Measurements from ENCODE around the gene ARL4D. TPM values are rescaled to one million over a fixed set of nuclear protein-coding genes. Genes with fewer than 3 reads are reported as not detected.
"Not testable (repeated sequence)": the region's sequence is repeated elsewhere in the genome, so short reads cannot be mapped to it uniquely, and the experiment has no call there.

The ARL4D gene
- total RNA-seq, 1 donor from 2014 or later, result 10.4 TPM

GRCh38 chr17:43392397-43392796 is 6.4 kb upstream of the ARL4D start:
- H3K27me3 ChIP-seq (ENCODE audit: control insufficient read depth in 3 of 3, insufficient read depth in 3 of 3, low read length in 3 of 3), result no peaks in the 10 kb centered on the region
- no peak overlapping the region for H3K9ac ChIP-seq (ENCODE audit: low read depth in 1 of 3, low read length in 3 of 3)
- H3K4me1 ChIP-seq (ENCODE audit: control insufficient read depth in 3 of 3, insufficient read depth in 3 of 3, low read length in 3 of 3), result peaks cover 9 to 23% (median 15%) of the 10 kb centered on the region in 3 donors
- no peak overlapping the region for H3K4me3 ChIP-seq (ENCODE audit: low read length in 3 of 3)
- H3K36me3 ChIP-seq (ENCODE audit: control insufficient read depth in 3 of 3, insufficient read depth in 3 of 3, low read length in 3 of 3), result no peaks in the 10 kb centered on the region
- H3K9me3 ChIP-seq (ENCODE audit: control insufficient read depth in 3 of 3, low read length in 3 of 3), result no peaks in the 10 kb centered on the region
- no peak overlapping the region for H3K27ac ChIP-seq (ENCODE audit: low read depth, low read length)

DNA sequence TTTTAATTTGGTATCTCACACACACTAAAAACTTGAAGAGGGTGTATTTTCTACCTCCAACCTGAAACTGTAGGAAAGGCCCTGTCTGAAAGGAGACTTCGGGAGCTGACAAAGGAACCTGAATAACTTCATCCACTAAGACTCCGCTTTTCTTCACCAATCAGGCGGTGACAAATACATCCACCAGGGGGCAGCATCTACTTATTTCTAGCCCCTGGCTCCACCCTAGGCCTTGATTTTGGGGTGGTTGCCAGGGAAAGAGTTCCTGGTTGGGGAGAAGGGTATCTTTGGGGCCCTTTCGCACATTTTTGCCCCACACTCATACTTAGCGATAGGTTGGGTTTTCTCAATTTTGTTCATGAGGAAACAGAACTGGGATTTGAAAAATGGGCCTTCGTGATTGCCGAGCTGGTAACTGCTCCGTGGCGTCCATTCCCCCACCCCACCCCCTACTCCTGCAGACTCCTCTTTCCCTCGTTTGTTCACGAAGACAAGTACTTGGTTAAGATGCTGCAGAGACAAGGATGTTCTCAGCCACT is 4.8 kb upstream of the ARL4D start:
- peak overlapping the region; percentile 59 to 78 (median 72) for H3K9ac ChIP-seq (ENCODE audit: low read depth in 1 of 3, low read length in 3 of 3)
- H3K4me1 ChIP-seq (ENCODE audit: control insufficient read depth in 3 of 3, insufficient read depth in 3 of 3, low read length in 3 of 3), result peaks cover 12 to 23% (median 18%) of the 10 kb centered on the region in 3 donors
- peak overlapping the region; percentile 45 to 57 (median 52) for H3K4me3 ChIP-seq (ENCODE audit: low read length in 3 of 3)
- H3K36me3 ChIP-seq (ENCODE audit: control insufficient read depth in 3 of 3, insufficient read depth in 3 of 3, low read length in 3 of 3), result no peaks in the 10 kb centered on the region
- no peaks in the 10 kb centered on the region for H3K9me3 ChIP-seq (ENCODE audit: control insufficient read depth in 3 of 3, low read length in 3 of 3)
- peak overlapping the region; percentile 30 for H3K27ac ChIP-seq (ENCODE audit: low read depth, low read length)
- no peaks in the 10 kb centered on the region for H3K27me3 ChIP-seq (ENCODE audit: control insufficient read depth in 3 of 3, insufficient read depth in 3 of 3, low read length in 3 of 3)

- H3K27ac ChIP-seq (ENCODE audit: low read depth, low read length); H3K4me3 ChIP-seq (ENCODE audit: low read length in 3 of 3); H3K9ac ChIP-seq (ENCODE audit: low read depth in 1 of 3, low read length in 3 of 3): not testable (repeated sequence)
Measured at GRCh38 chr17:43394696-43395095, 4.1 kb upstream of the ARL4D start.

DNA sequence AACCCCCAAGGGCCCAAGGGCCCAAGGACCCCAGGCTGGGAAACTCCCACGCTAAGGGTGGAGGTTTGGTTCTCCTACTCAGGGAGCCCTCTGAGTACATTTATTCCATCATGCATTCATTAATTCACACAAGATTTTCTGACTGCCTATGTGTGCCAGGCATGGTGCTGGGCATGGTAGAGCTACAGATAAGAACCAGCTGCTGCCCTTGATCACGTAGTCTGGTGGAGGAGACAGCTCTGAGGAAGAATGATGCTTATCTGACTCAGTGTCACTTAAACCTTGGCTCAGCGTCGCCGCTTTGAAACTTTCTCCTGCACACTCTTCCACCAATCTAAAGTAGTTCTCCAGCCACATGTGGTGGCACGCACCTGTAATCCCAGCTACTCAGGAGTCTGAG is 3.6 kb upstream of the ARL4D start:
- Histone ChIP-seq H3K27me3 (ENCODE audit: control insufficient read depth in 3 of 3, insufficient read depth in 3 of 3, low read length in 3 of 3) (no peaks in the 10 kb centered on the region), H3K9me3 (ENCODE audit: control insufficient read depth in 3 of 3, low read length in 3 of 3) (no peaks in the 10 kb centered on the region), H3K36me3 (ENCODE audit: control insufficient read depth in 3 of 3, insufficient read depth in 3 of 3, low read length in 3 of 3) (no peaks in the 10 kb centered on the region), H3K4me3 (ENCODE audit: low read length in 3 of 3) (no peak overlapping the region), H3K9ac (ENCODE audit: low read depth in 1 of 3, low read length in 3 of 3) (no peak overlapping the region), H3K4me1 (ENCODE audit: control insufficient read depth in 3 of 3, insufficient read depth in 3 of 3, low read length in 3 of 3) (peaks cover 18 to 24% (median 23%) of the 10 kb centered on the region in 3 donors), H3K27ac (ENCODE audit: low read depth, low read length) (no peak overlapping the region)

More at GRCh38 chr17:43394696-43395095, 4.1 kb upstream of the ARL4D start:
- not testable (repeated sequence) for H3K27me3 ChIP-seq (ENCODE audit: control insufficient read depth in 3 of 3, insufficient read depth in 3 of 3, low read length in 3 of 3); H3K36me3 ChIP-seq (ENCODE audit: control insufficient read depth in 3 of 3, insufficient read depth in 3 of 3, low read length in 3 of 3); H3K9me3 ChIP-seq (ENCODE audit: control insufficient read depth in 3 of 3, low read length in 3 of 3)
- H3K4me1 ChIP-seq (ENCODE audit: control insufficient read depth in 3 of 3, insufficient read depth in 3 of 3, low read length in 3 of 3), result peaks cover 14 to 22% (median 20%) of the 10 kb centered on the region in 3 donors

GRCh38 chr17:43396491-43397060 is 2.2 kb upstream of the ARL4D start:
- H3K4me3 ChIP-seq (ENCODE audit: low read length in 3 of 3), result no peak overlapping the region
- no peaks in the 10 kb centered on the region for H3K27me3 ChIP-seq (ENCODE audit: control insufficient read depth in 3 of 3, insufficient read depth in 3 of 3, low read length in 3 of 3)
- no peaks in the 10 kb centered on the region for H3K9me3 ChIP-seq (ENCODE audit: control insufficient read depth in 3 of 3, low read length in 3 of 3)
- H3K27ac ChIP-seq (ENCODE audit: low read depth, low read length), result no peak overlapping the region
- H3K36me3 ChIP-seq (ENCODE audit: control insufficient read depth in 3 of 3, insufficient read depth in 3 of 3, low read length in 3 of 3), result no peaks in the 10 kb centered on the region
- H3K9ac ChIP-seq (ENCODE audit: low read depth in 1 of 3, low read length in 3 of 3), result no peak overlapping the region
- peaks cover 31 to 34% (median 33%) of the 10 kb centered on the region in 3 donors for H3K4me1 ChIP-seq (ENCODE audit: control insufficient read depth in 3 of 3, insufficient read depth in 3 of 3, low read length in 3 of 3)

DNA sequence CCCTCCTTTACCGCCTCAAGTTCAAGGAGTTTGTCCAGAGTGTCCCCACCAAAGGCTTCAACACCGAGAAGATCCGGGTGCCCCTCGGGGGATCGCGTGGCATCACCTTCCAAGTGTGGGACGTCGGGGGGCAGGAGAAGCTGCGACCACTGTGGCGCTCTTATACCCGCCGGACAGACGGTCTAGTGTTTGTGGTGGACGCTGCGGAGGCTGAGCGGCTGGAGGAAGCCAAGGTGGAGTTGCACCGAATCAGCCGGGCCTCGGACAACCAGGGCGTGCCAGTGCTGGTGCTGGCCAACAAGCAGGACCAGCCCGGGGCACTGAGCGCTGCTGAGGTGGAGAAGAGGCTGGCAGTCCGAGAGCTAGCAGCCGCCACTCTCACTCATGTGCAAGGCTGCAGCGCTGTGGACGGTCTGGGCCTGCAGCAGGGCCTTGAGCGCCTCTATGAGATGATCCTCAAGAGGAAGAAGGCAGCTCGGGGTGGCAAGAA is 1.1 kb downstream of the ARL4D start:
- Histone ChIP-seq H3K9me3 (ENCODE audit: control insufficient read depth in 3 of 3, low read length in 3 of 3) (no peaks in the 10 kb centered on the region), H3K9ac (ENCODE audit: low read depth in 1 of 3, low read length in 3 of 3) (peak overlapping the region in 2 of 3 donors; percentile 83 to 91), H3K36me3 (ENCODE audit: control insufficient read depth in 3 of 3, insufficient read depth in 3 of 3, low read length in 3 of 3) (no peaks in the 10 kb centered on the region), H3K27me3 (ENCODE audit: control insufficient read depth in 3 of 3, insufficient read depth in 3 of 3, low read length in 3 of 3) (no peaks in the 10 kb centered on the region), H3K4me3 (ENCODE audit: low read length in 3 of 3) (peak overlapping the region; percentile 82 to 86 (median 84)), H3K4me1 (ENCODE audit: control insufficient read depth in 3 of 3, insufficient read depth in 3 of 3, low read length in 3 of 3) (peaks cover 27 to 29% (median 28%) of the 10 kb centered on the region in 3 donors), H3K27ac (ENCODE audit: low read depth, low read length) (no peak overlapping the region)

GRCh38 chr17:43400943-43401717 is 2.3 kb downstream of the ARL4D start:
- Histone ChIP-seq H3K27ac (ENCODE audit: low read depth, low read length) (no peak overlapping the region), H3K9me3 (ENCODE audit: control insufficient read depth in 3 of 3, low read length in 3 of 3) (no peaks in the 10 kb centered on the region), H3K4me3 (ENCODE audit: low read length in 3 of 3) (no peak overlapping the region), H3K36me3 (ENCODE audit: control insufficient read depth in 3 of 3, insufficient read depth in 3 of 3, low read length in 3 of 3) (no peaks in the 10 kb centered on the region), H3K4me1 (ENCODE audit: control insufficient read depth in 3 of 3, insufficient read depth in 3 of 3, low read length in 3 of 3) (peaks cover 27 to 29% (median 28%) of the 10 kb centered on the region in 3 donors), H3K27me3 (ENCODE audit: control insufficient read depth in 3 of 3, insufficient read depth in 3 of 3, low read length in 3 of 3) (no peaks in the 10 kb centered on the region), H3K9ac (ENCODE audit: low read depth in 1 of 3, low read length in 3 of 3) (peak overlapping the region in 2 of 3 donors; percentile 45 to 68)

- Histone ChIP-seq H3K9me3 (ENCODE audit: control insufficient read depth in 3 of 3, low read length in 3 of 3) (no peaks in the 10 kb centered on the region), H3K9ac (ENCODE audit: low read depth in 1 of 3, low read length in 3 of 3) (no peak overlapping the region), H3K4me3 (ENCODE audit: low read length in 3 of 3) (no peak overlapping the region), H3K27ac (ENCODE audit: low read depth, low read length) (no peak overlapping the region), H3K36me3 (ENCODE audit: control insufficient read depth in 3 of 3, insufficient read depth in 3 of 3, low read length in 3 of 3) (no peaks in the 10 kb centered on the region), H3K4me1 (ENCODE audit: control insufficient read depth in 3 of 3, insufficient read depth in 3 of 3, low read length in 3 of 3) (peaks cover 27 to 29% (median 27%) of the 10 kb centered on the region in 3 donors), H3K27me3 (ENCODE audit: control insufficient read depth in 3 of 3, insufficient read depth in 3 of 3, low read length in 3 of 3) (no peaks in the 10 kb centered on the region)
Measured at GRCh38 chr17:43402078-43402477, 3.3 kb downstream of the ARL4D start.

GRCh38 chr17:43402567-43402966 is 3.8 kb downstream of the ARL4D start:
- Histone ChIP-seq H3K27ac (ENCODE audit: low read depth, low read length) (no peak overlapping the region), H3K9me3 (ENCODE audit: control insufficient read depth in 3 of 3, low read length in 3 of 3) (no peaks in the 10 kb centered on the region), H3K9ac (ENCODE audit: low read depth in 1 of 3, low read length in 3 of 3) (no peak overlapping the region), H3K4me3 (ENCODE audit: low read length in 3 of 3) (no peak overlapping the region), H3K4me1 (ENCODE audit: control insufficient read depth in 3 of 3, insufficient read depth in 3 of 3, low read length in 3 of 3) (peaks cover 27 to 29% (median 27%) of the 10 kb centered on the region in 3 donors), H3K27me3 (ENCODE audit: control insufficient read depth in 3 of 3, insufficient read depth in 3 of 3, low read length in 3 of 3) (no peaks in the 10 kb centered on the region), H3K36me3 (ENCODE audit: control insufficient read depth in 3 of 3, insufficient read depth in 3 of 3, low read length in 3 of 3) (no peaks in the 10 kb centered on the region)

DNA sequence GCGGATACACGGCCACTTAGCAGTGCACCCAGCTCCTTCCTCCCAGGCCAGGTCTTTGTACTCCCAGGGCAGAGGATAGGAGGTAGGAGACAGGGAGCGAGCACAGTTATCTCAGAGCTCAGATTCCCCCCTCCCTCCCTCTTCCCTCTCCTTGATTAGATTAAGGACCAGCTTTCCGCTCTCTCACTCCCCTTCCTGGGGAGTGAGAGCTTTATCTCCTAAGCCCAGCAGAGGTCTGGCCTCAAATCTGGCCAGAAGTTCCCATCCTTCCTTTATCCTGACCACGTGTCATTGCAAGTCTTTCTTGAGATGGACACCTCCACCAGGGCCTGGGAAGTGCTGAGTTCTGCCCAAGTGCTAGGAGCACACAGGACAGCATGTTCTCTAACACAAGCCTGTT is 5.1 kb downstream of the ARL4D start:
- Histone ChIP-seq H3K36me3 (ENCODE audit: control insufficient read depth in 3 of 3, insufficient read depth in 3 of 3, low read length in 3 of 3) (no peaks in the 10 kb centered on the region), H3K4me1 (ENCODE audit: control insufficient read depth in 3 of 3, insufficient read depth in 3 of 3, low read length in 3 of 3) (peaks cover 20 to 24% (median 22%) of the 10 kb centered on the region in 3 donors), H3K27me3 (ENCODE audit: control insufficient read depth in 3 of 3, insufficient read depth in 3 of 3, low read length in 3 of 3) (peaks cover 0 to 2% (median 0%) of the 10 kb centered on the region in 3 donors), H3K9me3 (ENCODE audit: control insufficient read depth in 3 of 3, low read length in 3 of 3) (no peaks in the 10 kb centered on the region), H3K9ac (ENCODE audit: low read depth in 1 of 3, low read length in 3 of 3) (no peak overlapping the region), H3K27ac (ENCODE audit: low read depth, low read length) (no peak overlapping the region), H3K4me3 (ENCODE audit: low read length in 3 of 3) (no peak overlapping the region)

Data from skeletal muscle tissue (tissue), 4 donors.